SK-N-SH (cell line): ENCODE data around the gene NOTO. TPM values are rescaled to one million over a fixed set of nuclear protein-coding genes. Genes with fewer than 3 reads are reported as not detected.

Source experiments
- CTCF ChIA-PET: fragments of 300-600, 350-600 bp; formaldehyde crosslinking; extraction: SDS; loops from one replicate; lab custom pipeline; 2021; lab: Yijun Ruan, JAX
- POLR2A ChIA-PET: fragments of 350-600 bp; sonication (Branson Sonifier 250); formaldehyde crosslinking; extraction: SDS; loops from one replicate; lab custom pipeline; 2020; ENCODE audit warnings: antibody characterized with exemption, inconsistent platforms; lab: Yijun Ruan, JAX
- DNase-seq: peaks from one replicate; pipeline ENCODE4 v3.0.0; 2012
- H2AFZ ChIP-seq: fragments of 200-600 bp; sonication (generic); 2 replicates; pipeline ENCODE4 v1.8.1; 2016; ENCODE audit warnings: antibody characterized with exemption, mild to moderate bottlenecking, low read depth
- H3F3A ChIP-seq: fragments of 200-600 bp; sonication (generic); replicated peaks from 2 replicates; pipeline ENCODE3; 2016; ENCODE audit warnings: antibody characterized with exemption, mild to moderate bottlenecking; ENCODE audit not compliant: insufficient read depth
- H3K27ac ChIP-seq, 2 experiments: fragments of 200-500 bp in 1 of 2; fragments of 200-600 bp in 1 of 2; sonication (Bioruptor generic) in 1 of 2; sonication (generic), shearing (Covaris generic) in 1 of 2; 2 replicates each; pipeline versions ENCODE4 v1.5.1 to v1.6.1; 2014 to 2016; ENCODE audit warnings: low read depth in 2 of 2, inconsistent platforms in 1 of 2, low read length in 1 of 2, mild to moderate bottlenecking in 1 of 2, mixed read lengths in 1 of 2
- H3K27me3 ChIP-seq: fragments of 200-600 bp; sonication (generic), shearing (Covaris generic); 2 replicates; pipeline ENCODE4 v1.6.1; 2016; ENCODE audit warnings: mixed run types; ENCODE audit not compliant: insufficient read depth
- H3K36me3 ChIP-seq, 2 experiments: fragments of 200-500 bp in 1 of 2; fragments of 200-600 bp in 1 of 2; sonication (Bioruptor generic) in 1 of 2; sonication (generic) in 1 of 2; replicated peaks in 1 of 2; 2 replicates each; pipeline versions ENCODE3 to v1.5.1; 2014 to 2016; ENCODE audit warnings: low read length in 1 of 2, mild to moderate bottlenecking in 1 of 2; ENCODE audit not compliant: insufficient read depth in 2 of 2, control insufficient read depth in 1 of 2
- H3K4me1 ChIP-seq, 2 experiments: fragments of 200-500 bp in 1 of 2; fragments of 200-600 bp in 1 of 2; sonication (Bioruptor generic) in 1 of 2; sonication (generic), shearing (Covaris generic) in 1 of 2; 2 replicates each; pipeline versions ENCODE4 v1.5.1 to v1.6.1; 2014 to 2016; ENCODE audit warnings: low read depth in 1 of 2, low read length in 1 of 2, mixed run types in 1 of 2; ENCODE audit not compliant: insufficient read depth in 2 of 2, control insufficient read depth in 1 of 2
- H3K4me2 ChIP-seq: fragments of 200-600 bp; sonication (generic), shearing (Covaris generic); 2 replicates; pipeline ENCODE4 v1.6.1; 2017; ENCODE audit warnings: mixed run types
- H3K4me3 ChIP-seq, 2 experiments: fragments of 200-500 bp in 1 of 2; fragments of 200-600 bp in 1 of 2; sonication (Bioruptor generic) in 1 of 2; sonication (generic), shearing (Covaris generic) in 1 of 2; 2 replicates each; pipeline versions ENCODE4 v1.5.1 to v1.8.1; 2014 to 2016; ENCODE audit warnings: low read depth in 2 of 2, inconsistent platforms in 1 of 2, low read length in 1 of 2, mild to moderate bottlenecking in 1 of 2, mixed read lengths in 1 of 2, moderate library complexity in 1 of 2
- H3K79me2 ChIP-seq: fragments of 200-600 bp; sonication (generic); 2 replicates; pipeline ENCODE4 v1.8.1; 2017; ENCODE audit warnings: mild to moderate bottlenecking; ENCODE audit not compliant: insufficient read depth
- H3K9ac ChIP-seq: fragments of 200-600 bp; sonication (generic); 2 replicates; pipeline ENCODE4 v1.6.1; 2017; ENCODE audit warnings: mixed run types
- H3K9me2 ChIP-seq: fragments of 200-600 bp; sonication (generic); 2 replicates; pipeline ENCODE4 v1.6.1; 2017; ENCODE audit warnings: mixed run types
- H3K9me3 ChIP-seq: fragments of 200-600 bp; sonication (generic); 2 replicates; pipeline ENCODE4 v1.6.1; 2017; ENCODE audit warnings: mixed run types, mild to moderate bottlenecking, moderate library complexity
- H4K20me1 ChIP-seq: fragments of 200-600 bp; sonication (generic); 2 replicates; pipeline ENCODE4 v1.6.1; 2017; ENCODE audit warnings: mild to moderate bottlenecking, mixed run types; ENCODE audit not compliant: insufficient read depth
- CHD2 ChIP-seq: fragments of 150-350 bp; IDR thresholded peaks from 2 replicates; pipeline ENCODE4 v1.6.1; 2018; ENCODE audit warnings: low read length; ENCODE audit not compliant: partially characterized antibody
- ELF1 ChIP-seq: IDR thresholded peaks from 2 replicates; pipeline ENCODE4 v1.4.0; 2012
- EP300 ChIP-seq, 2 experiments: IDR thresholded peaks; 2 replicates each; pipeline versions ENCODE4 v1.4.0 to v1.6.1; 2012; ENCODE audit warnings: borderline replicate concordance in 1 of 2, low read depth in 1 of 2, low read length in 1 of 2
- EZH2phosphoT487 ChIP-seq: fragments of 200-600 bp; sonication (generic); IDR thresholded peaks from 2 replicates; pipeline ENCODE4 v1.6.1; 2017; ENCODE audit warnings: low read depth, mixed run types, mild to moderate bottlenecking, antibody characterized with exemption, moderate library complexity, borderline replicate concordance
- FOSL2 ChIP-seq: IDR thresholded peaks from 2 replicates; pipeline ENCODE4 v1.4.0; 2012; ENCODE audit warnings: low read depth, mild to moderate bottlenecking, moderate library complexity, borderline replicate concordance
- FOXJ3 ChIP-seq: sonication (generic); formaldehyde crosslinking; IDR thresholded peaks from 2 replicates; pipeline ENCODE4 v1.5.1; 2020; ENCODE audit warnings: mild to moderate bottlenecking, missing genetic modification reagents
- GATA2 ChIP-seq: sonication (generic); formaldehyde crosslinking; IDR thresholded peaks from 2 replicates; pipeline ENCODE4 v1.5.0; 2020; ENCODE audit warnings: mild to moderate bottlenecking, missing genetic modification reagents
- MXI1 ChIP-seq: IDR thresholded peaks from 2 replicates; pipeline ENCODE4 v1.6.1; 2012; ENCODE audit warnings: mild to moderate bottlenecking, low read depth, low read length, improper control_type of control experiment
- PBX3 ChIP-seq: IDR thresholded peaks from 2 replicates; pipeline ENCODE4; 2012
- POLR2AphosphoS5 ChIP-seq: IDR thresholded peaks from 2 replicates; pipeline ENCODE4 v1.6.1; 2012; ENCODE audit warnings: low read depth, low read length
- RCOR1 ChIP-seq: fragments of 150-350 bp; IDR thresholded peaks from 2 replicates; pipeline ENCODE4 v1.6.1; 2017; ENCODE audit warnings: antibody characterized with exemption, low read length
- REST ChIP-seq: IDR thresholded peaks from 2 replicates; pipeline ENCODE4 v1.6.1; 2012; ENCODE audit warnings: mild to moderate bottlenecking, low read depth, low read length, moderate library complexity
- RFX5 ChIP-seq: IDR thresholded peaks from 2 replicates; pipeline ENCODE4 v1.6.1; 2012; ENCODE audit warnings: mild to moderate bottlenecking, improper control_type of control experiment, low read length
- SIN3A ChIP-seq: IDR thresholded peaks from 2 replicates; pipeline ENCODE4 v1.6.1; 2012; ENCODE audit warnings: low read depth, mild to moderate bottlenecking, low read length, moderate library complexity, borderline replicate concordance
- TAF1 ChIP-seq: IDR thresholded peaks from 2 replicates; pipeline ENCODE4 v1.6.1; 2012; ENCODE audit warnings: low read depth, mild to moderate bottlenecking, low read length, moderate library complexity, borderline replicate concordance
- TCF12 ChIP-seq: IDR thresholded peaks from 2 replicates; pipeline ENCODE4 v1.4.0; 2012
- TEAD4 ChIP-seq: IDR thresholded peaks from 2 replicates; pipeline ENCODE4 v1.4.0; 2012; ENCODE audit warnings: mild to moderate bottlenecking, borderline replicate concordance; ENCODE audit not compliant: insufficient read depth
- USF2 ChIP-seq: fragments of 150-350 bp; IDR thresholded peaks from 2 replicates; pipeline ENCODE4 v1.6.1; 2017; ENCODE audit warnings: antibody characterized with exemption, low read length, low read depth, borderline replicate concordance
- YY1 ChIP-seq: IDR thresholded peaks from 2 replicates; pipeline ENCODE4 v1.4.0; 2012; ENCODE audit warnings: low read depth, mild to moderate bottlenecking
- ZBTB33 ChIP-seq: IDR thresholded peaks from 2 replicates; pipeline ENCODE4 v1.4.0; 2012; ENCODE audit warnings: low read depth, borderline replicate concordance
- WGBS: methylation state at CpG from one replicate; pipeline ENCODE4 v1.1.6; 2017; ENCODE audit warnings: low lambda C conversion rate; 5-methylcytosine and 5-hydroxymethylcytosine counted together
- polyA plus RNA-seq, 3 experiments: library from polyadenylated mRNA; depleted of rRNA; stranded (reverse); fragments of >200 nt; gene quantifications; 2 replicates each; pipeline ENCODE4 v1.2.3, GENCODE V29; 2012
- TF ChIP-seq, protein P1 (sequence below): IDR thresholded peaks from 2 replicates; pipeline ENCODE4 v1.4.0; 2012; ENCODE audit warnings: low read depth, borderline replicate concordance
- TF ChIP-seq, protein P2 (sequence below): IDR thresholded peaks from 2 replicates; pipeline ENCODE4 v1.4.0; 2012; ENCODE audit warnings: low read depth

NOTO gene
- polyA plus RNA-seq, 1 of the 3 experiments (the other 2 are of a cell fraction): not detected

- H3K79me2 ChIP-seq: peaks cover 51% of the 10 kb centered on the region
- H3K4me1 ChIP-seq: peaks cover 0 to 23% of the 10 kb centered on the region in 2 experiments; a peak in 3 of 4 replicates
- CTCF ChIA-PET: interaction anchor here (0.7 to 4.4 kb wide), 9 partner anchors 10 to 58 kb away, joined by 3 to 27 read pairs (median 4); partner anchors contain the start of genes EGR4 and SMYD5
- peaks cover 9% of the 10 kb centered on the region for H3F3A ChIP-seq
- WGBS: under 1% methylated on average over 24 of the region's 69 CpGs
- H3K9ac ChIP-seq: peak within 1 kb of the TSS; percentile 96
- peak; percentile 91 for DNase-seq
- POLR2A ChIA-PET: interaction anchor here (0.9 to 2.7 kb wide), 14 partner anchors 9 to 503 kb away, joined by 3 to 13 read pairs (median 4); partner anchors contain the start of genes ALMS1, SMYD5 and TPRKB
- H4K20me1 ChIP-seq: peaks cover 40% of the 10 kb centered on the region
- H3K4me3 ChIP-seq: peak within 1 kb of the TSS; percentile 96 to 99
- peak within 1 kb of the TSS; percentile 98 for H3K4me2 ChIP-seq
- no peaks in the 10 kb centered on the region for H3K9me3 ChIP-seq
- no peaks in the 10 kb centered on the region for H3K27me3 ChIP-seq
- H3K36me3 ChIP-seq: peaks cover 5 to 17% of the 10 kb centered on the region in 2 experiments
- peak within 1 kb of the TSS; percentile 91 to 95 for H3K27ac ChIP-seq
- no peaks in the 10 kb centered on the region for H3K9me2 ChIP-seq
- H2AFZ ChIP-seq: peak within 1 kb of the TSS; percentile 90
- TF ChIP-seq FOXJ3 (CRISPR knock-in tag): peak; percentile 71; the same call in 1 of the 2 replicates
- peak; percentile 98 for TF ChIP-seq POLR2AphosphoS5
- TF ChIP-seq TCF12: peak; percentile 56; the same call in 1 of the 2 replicates
- no peak; the same call in 1 of the 2 replicates for TF ChIP-seq RCOR1
- TF ChIP-seq YY1: peak; percentile 60; the same call in 1 of the 2 replicates
- TF ChIP-seq ELF1: peak; percentile 73
- no peak for TF ChIP-seq TEAD4
- TF ChIP-seq, protein P1, sequence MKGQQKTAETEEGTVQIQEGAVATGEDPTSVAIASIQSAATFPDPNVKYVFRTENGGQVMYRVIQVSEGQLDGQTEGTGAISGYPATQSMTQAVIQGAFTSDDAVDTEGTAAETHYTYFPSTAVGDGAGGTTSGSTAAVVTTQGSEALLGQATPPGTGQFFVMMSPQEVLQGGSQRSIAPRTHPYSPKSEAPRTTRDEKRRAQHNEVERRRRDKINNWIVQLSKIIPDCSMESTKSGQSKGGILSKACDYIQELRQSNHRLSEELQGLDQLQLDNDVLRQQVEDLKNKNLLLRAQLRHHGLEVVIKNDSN: no peak
- TF ChIP-seq FOSL2: no peak
- no peak for TF ChIP-seq ZBTB33
- TF ChIP-seq REST: peak; percentile 72
- TF ChIP-seq SIN3A: peak; percentile 61; the same call in 1 of the 2 replicates
- TF ChIP-seq CHD2: peak; percentile 77
- TF ChIP-seq TAF1: peak; percentile 99
- no peak for TF ChIP-seq GATA2 (CRISPR knock-in tag)
- TF ChIP-seq EP300 (IDR thresholded peaks at IDR 0.05; ENCODE audit: borderline replicate concordance in 1 of 2, low read depth in 1 of 2, low read length in 1 of 2): peak; percentile 30 to 48; a peak in 1 of 4 replicates
- no peak for TF ChIP-seq RFX5
- TF ChIP-seq MXI1: peak; percentile 85
- TF ChIP-seq, protein P2, sequence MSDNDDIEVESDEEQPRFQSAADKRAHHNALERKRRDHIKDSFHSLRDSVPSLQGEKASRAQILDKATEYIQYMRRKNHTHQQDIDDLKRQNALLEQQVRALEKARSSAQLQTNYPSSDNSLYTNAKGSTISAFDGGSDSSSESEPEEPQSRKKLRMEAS: peak; percentile 93
- TF ChIP-seq PBX3: peak; percentile 19; the same call in 1 of the 2 replicates
- no peak for TF ChIP-seq EZH2phosphoT487
- no peak for TF ChIP-seq USF2
These were observed 31.8 kb downstream of the NOTO start, which contains the start of gene CCT7 for GRCh38 chr2:73233932-73234832. Gene CCT7, plus strand, starts transcription at chr2:73234308. Its CDS starts 71 bp downstream, at chr2:73234379.
